ENCODE measurements around the gene GNG11. TPM values are rescaled to one million over a fixed set of nuclear protein-coding genes. Genes with fewer than 3 reads are reported as not detected.

Gene GNG11
- total and polyA plus RNA-seq, 2 experiments from 2014 or later, result 1.6 to 6.3 TPM

- no peak for TF ChIP-seq ZNF462 (CRISPR knock-in tag; IDR thresholded peaks at IDR 0.05)
Measured at GRCh38 chr7:93949423-93949822, 27.9 kb downstream of the GNG11 start (continued).

- Histone ChIP-seq H3K9me2 (ENCODE audit: insufficient read depth) (no peaks in the 10 kb centered on the region), H3K4me3 (no peak overlapping the region), H3K27me3 (ENCODE audit: insufficient read depth) (no peaks in the 10 kb centered on the region), H3K27ac (ENCODE audit: low read depth) (no peak overlapping the region), H3K79me2 (replicated peaks; ENCODE audit: insufficient read depth) (no peaks in the 10 kb centered on the region), H3K4me1 (ENCODE audit: insufficient read depth) (0 out of 2 replicates have a peak, but pooled peaks cover under 1% of the 10 kb centered on the region), H3K4me2 (no peak overlapping the region), H3F3A (replicated peaks; ENCODE audit: low read depth) (no peaks in the 10 kb centered on the region), H4K20me1 (replicated peaks; ENCODE audit: insufficient read depth) (no peaks in the 10 kb centered on the region), H3K36me3 (ENCODE audit: insufficient read depth) (no peaks in the 10 kb centered on the region), H2AFZ (no peak overlapping the region)
- Mint-ChIP-seq H3K36me3 (ENCODE audit: low read depth) (no peaks in the 10 kb centered on the region), H3K9me3 (no peaks in the 10 kb centered on the region), H3K4me3 (no peak overlapping the region), H3K27ac (no peak overlapping the region), H3K4me1 (no peaks in the 10 kb centered on the region; the same call in 2 of the 3 replicates), H3K27me3 (ENCODE audit: insufficient read depth, low read depth, poor library complexity) (no peaks in the 10 kb centered on the region)
- no peak for DNase-seq (ENCODE audit: low spot score)
- no peak for ATAC-seq
- TF ChIP-seq POLR2AphosphoS5 (IDR thresholded peaks at IDR 0.05; ENCODE audit: low read depth) (no peak), REST (IDR thresholded peaks at IDR 0.05; ENCODE audit: unreplicated experiment) (no peak), STAT1 (IDR thresholded peaks at IDR 0.05; ENCODE audit: unreplicated experiment) (no peak), NANOG (IDR thresholded peaks at IDR 0.05; ENCODE audit: borderline replicate concordance) (no peak), ETS1 (IDR thresholded peaks at IDR 0.05) (no peak), EZH2 (IDR thresholded peaks at IDR 0.05; ENCODE audit: low read depth, unreplicated experiment) (no peak), JUNB (IDR thresholded peaks at IDR 0.05; ENCODE audit: unreplicated experiment) (no peak), EZH2phosphoT487 (IDR thresholded peaks at IDR 0.05; ENCODE audit: unreplicated experiment) (no peak), CREB1 (CRISPR knock-in tag; IDR thresholded peaks at IDR 0.05; ENCODE audit: low read depth) (no peak)
- TF ChIP-seq, protein P1, sequence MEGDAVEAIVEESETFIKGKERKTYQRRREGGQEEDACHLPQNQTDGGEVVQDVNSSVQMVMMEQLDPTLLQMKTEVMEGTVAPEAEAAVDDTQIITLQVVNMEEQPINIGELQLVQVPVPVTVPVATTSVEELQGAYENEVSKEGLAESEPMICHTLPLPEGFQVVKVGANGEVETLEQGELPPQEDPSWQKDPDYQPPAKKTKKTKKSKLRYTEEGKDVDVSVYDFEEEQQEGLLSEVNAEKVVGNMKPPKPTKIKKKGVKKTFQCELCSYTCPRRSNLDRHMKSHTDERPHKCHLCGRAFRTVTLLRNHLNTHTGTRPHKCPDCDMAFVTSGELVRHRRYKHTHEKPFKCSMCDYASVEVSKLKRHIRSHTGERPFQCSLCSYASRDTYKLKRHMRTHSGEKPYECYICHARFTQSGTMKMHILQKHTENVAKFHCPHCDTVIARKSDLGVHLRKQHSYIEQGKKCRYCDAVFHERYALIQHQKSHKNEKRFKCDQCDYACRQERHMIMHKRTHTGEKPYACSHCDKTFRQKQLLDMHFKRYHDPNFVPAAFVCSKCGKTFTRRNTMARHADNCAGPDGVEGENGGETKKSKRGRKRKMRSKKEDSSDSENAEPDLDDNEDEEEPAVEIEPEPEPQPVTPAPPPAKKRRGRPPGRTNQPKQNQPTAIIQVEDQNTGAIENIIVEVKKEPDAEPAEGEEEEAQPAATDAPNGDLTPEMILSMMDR (conservative IDR thresholded peaks at IDR 0.05; ENCODE audit: low read depth in 2 of 2), result no peak
Measured at GRCh38 chr7:93955304-93955703, 33.8 kb downstream of the GNG11 start.

Measured in GM23338 (cell line).